Muscle layer of duodenum (tissue), 2 donors: ENCODE data around the gene TDRD10.
A peak's percentile ranks its signal among the peaks of the same experiment; 100 is the strongest.

Experiments used
- H3K27ac ChIP-seq: one replicate; pipeline ENCODE4 v1.7.0; 2013; ENCODE audit warnings: mild to moderate bottlenecking, low read length
- H3K27me3 ChIP-seq: one replicate; pipeline ENCODE4 v1.7.0; 2013; ENCODE audit warnings: low read depth, mild to moderate bottlenecking, control low read depth, low read length
- H3K36me3 ChIP-seq, 2 donors: one replicate each; pipeline ENCODE4 v1.7.0; 2013; ENCODE audit warnings: low read length in 2 of 2, control low read depth in 1 of 2, mild to moderate bottlenecking in 1 of 2; ENCODE audit not compliant: insufficient read depth in 2 of 2, control insufficient read depth in 1 of 2
- H3K4me1 ChIP-seq, 2 donors: one replicate each; pipeline ENCODE4 v1.7.0; 2013; ENCODE audit warnings: low read length in 2 of 2, mild to moderate bottlenecking in 2 of 2, control low read depth in 1 of 2, moderate library complexity in 1 of 2; ENCODE audit not compliant: insufficient read depth in 2 of 2, control insufficient read depth in 1 of 2
- H3K4me3 ChIP-seq, 2 donors: one replicate each; pipeline ENCODE4 v1.7.0; 2013; ENCODE audit warnings: low read length in 2 of 2, low read depth in 1 of 2, mild to moderate bottlenecking in 1 of 2
- H3K9me3 ChIP-seq, 2 donors: one replicate each; pipeline ENCODE4 v1.7.0; 2013; ENCODE audit warnings: low read length in 2 of 2, control low read depth in 1 of 2, mild to moderate bottlenecking in 1 of 2; ENCODE audit not compliant: control insufficient read depth in 1 of 2
- donor health status: healthy.

Gene TDRD10

GRCh38 chr1:154502066-154502743 lies at the start of gene TDRD10, which contains the start of gene SHE:
Gene TDRD10, plus strand, starts transcription at chr1:154502219. Its CDS starts 4,685 bp downstream, at chr1:154506904.
Gene SHE, minus strand, starts transcription at chr1:154502412. Its CDS starts 386 bp downstream, at chr1:154502026.
- H3K9me3 ChIP-seq, result peaks cover 0 to 6% of the 10 kb centered on the region in 2 donors
- H3K4me1 ChIP-seq, result peaks cover 0 to 17% of the 10 kb centered on the region in 2 donors
- peak within 1 kb of the TSS; percentile 31 for H3K27ac ChIP-seq
- no peaks in the 10 kb centered on the region for H3K36me3 ChIP-seq
- peak within 1 kb of the TSS; percentile 50 to 63 for H3K4me3 ChIP-seq
- peaks cover 22% of the 10 kb centered on the region for H3K27me3 ChIP-seq

- peaks cover 27 to 39% of the 10 kb centered on the region in 2 donors for H3K36me3 ChIP-seq
These were observed 48.9 kb upstream of the TDRD10 start for GRCh38 chr1:154453161-154453560.

GRCh38 chr1:154453574-154454352 lies 48.3 kb upstream of the TDRD10 start:
- H3K36me3 ChIP-seq, result peaks cover 27 to 34% of the 10 kb centered on the region in 2 donors
- H3K9me3 ChIP-seq, result no peaks in the 10 kb centered on the region
- peaks cover 0 to 8% of the 10 kb centered on the region in 2 donors for H3K4me1 ChIP-seq
- H3K4me3 ChIP-seq, result no peak overlapping the region
- no peak overlapping the region for H3K27ac ChIP-seq
- no peaks in the 10 kb centered on the region for H3K27me3 ChIP-seq

More at GRCh38 chr1:154453161-154453560, 48.9 kb upstream of the TDRD10 start:
- Histone ChIP-seq H3K4me1 (peaks cover 0 to 8% of the 10 kb centered on the region in 2 donors), H3K27me3 (no peaks in the 10 kb centered on the region), H3K4me3 (no peak overlapping the region), H3K27ac (no peak overlapping the region), H3K9me3 (no peaks in the 10 kb centered on the region)

GRCh38 chr1:154454386-154455120 lies 47.5 kb upstream of the TDRD10 start:
- Histone ChIP-seq H3K4me3 (no peak overlapping the region), H3K36me3 (peaks cover 27 to 34% of the 10 kb centered on the region in 2 donors), H3K27me3 (no peaks in the 10 kb centered on the region), H3K27ac (no peak overlapping the region), H3K9me3 (no peaks in the 10 kb centered on the region), H3K4me1 (peaks cover 0 to 8% of the 10 kb centered on the region in 2 donors)

- H3K4me3 ChIP-seq, result no peak overlapping the region
- no peaks in the 10 kb centered on the region for H3K27me3 ChIP-seq
- H3K9me3 ChIP-seq, result no peaks in the 10 kb centered on the region
- peaks cover 23 to 25% of the 10 kb centered on the region in 2 donors for H3K36me3 ChIP-seq
- H3K4me1 ChIP-seq, result peaks cover 0 to 8% of the 10 kb centered on the region in 2 donors
- no peak overlapping the region for H3K27ac ChIP-seq
These were observed 45.4 kb upstream of the TDRD10 start for GRCh38 chr1:154456631-154457030.

- Histone ChIP-seq H3K27me3 (no peaks in the 10 kb centered on the region), H3K9me3 (no peaks in the 10 kb centered on the region), H3K4me3 (no peak overlapping the region), H3K36me3 (peaks cover 18 to 23% of the 10 kb centered on the region in 2 donors), H3K4me1 (peaks cover 0 to 6% of the 10 kb centered on the region in 2 donors), H3K27ac (no peak overlapping the region)
These were observed 42.9 kb upstream of the TDRD10 start for GRCh38 chr1:154459080-154459479.

- no peak overlapping the region for H3K4me3 ChIP-seq
- H3K27ac ChIP-seq, result no peak overlapping the region
- no peaks in the 10 kb centered on the region for H3K9me3 ChIP-seq
- no peaks in the 10 kb centered on the region for H3K27me3 ChIP-seq
- H3K4me1 ChIP-seq, result peaks cover 3 to 6% of the 10 kb centered on the region in 2 donors
- H3K36me3 ChIP-seq, result peaks cover 20 to 22% of the 10 kb centered on the region in 2 donors
These were observed 41.2 kb upstream of the TDRD10 start for GRCh38 chr1:154460695-154461260.

- peaks cover 6 to 12% of the 10 kb centered on the region in 2 donors for H3K4me1 ChIP-seq
- H3K4me3 ChIP-seq, result no peak overlapping the region
- peak overlapping the region; percentile 53 for H3K27ac ChIP-seq
- peaks cover 13 to 22% of the 10 kb centered on the region in 2 donors for H3K36me3 ChIP-seq
- no peaks in the 10 kb centered on the region for H3K27me3 ChIP-seq
- H3K9me3 ChIP-seq, result no peaks in the 10 kb centered on the region
These were observed 38.5 kb upstream of the TDRD10 start for GRCh38 chr1:154463512-154463990.

GRCh38 chr1:154465621-154466195 lies 36.3 kb upstream of the TDRD10 start:
- H3K9me3 ChIP-seq, result no peaks in the 10 kb centered on the region
- H3K27ac ChIP-seq, result no peak overlapping the region
- peaks cover 9 to 15% of the 10 kb centered on the region in 2 donors for H3K36me3 ChIP-seq
- H3K4me1 ChIP-seq, result peaks cover 6 to 12% of the 10 kb centered on the region in 2 donors
- no peak overlapping the region for H3K4me3 ChIP-seq
- H3K27me3 ChIP-seq, result no peaks in the 10 kb centered on the region

- H3K4me1 ChIP-seq, result peaks cover 6 to 12% of the 10 kb centered on the region in 2 donors
- H3K36me3 ChIP-seq, result peaks cover 9 to 15% of the 10 kb centered on the region in 2 donors
- H3K27me3 ChIP-seq, result no peaks in the 10 kb centered on the region
- no peaks in the 10 kb centered on the region for H3K9me3 ChIP-seq
- no peak overlapping the region for H3K27ac ChIP-seq
- no peak overlapping the region for H3K4me3 ChIP-seq
These were observed 35.8 kb upstream of the TDRD10 start for GRCh38 chr1:154466206-154466605.
